IPS-15b (cell line): Measurements from ENCODE around the gene CEP135.
"Not testable (repeated sequence)": the region's sequence is repeated elsewhere in the genome, so short reads cannot be mapped to it uniquely, and the experiment has no call there.

Experiments used
- H3K27me3 ChIP-seq: one replicate; pipeline ENCODE4 v1.6.1; 2013; ENCODE audit warnings: low read length; ENCODE audit not compliant: control insufficient read depth, insufficient read depth
- H3K36me3 ChIP-seq: one replicate; pipeline ENCODE4 v1.6.1; 2013; ENCODE audit warnings: low read length; ENCODE audit not compliant: control insufficient read depth, insufficient read depth
- H3K4me1 ChIP-seq: one replicate; pipeline ENCODE4 v1.6.1; 2013; ENCODE audit warnings: mild to moderate bottlenecking, low read length; ENCODE audit not compliant: control insufficient read depth, insufficient read depth
- H3K4me3 ChIP-seq: one replicate; pipeline ENCODE4 v1.5.1; 2013; ENCODE audit warnings: low read depth, low read length
- H3K9ac ChIP-seq: one replicate; pipeline ENCODE4 v1.6.1; 2013; ENCODE audit warnings: low read depth, mild to moderate bottlenecking, low read length
- H3K9me3 ChIP-seq: one replicate; pipeline ENCODE4 v1.6.1; 2013; ENCODE audit warnings: mild to moderate bottlenecking, low read length; ENCODE audit not compliant: control insufficient read depth, insufficient read depth

Gene CEP135

DNA sequence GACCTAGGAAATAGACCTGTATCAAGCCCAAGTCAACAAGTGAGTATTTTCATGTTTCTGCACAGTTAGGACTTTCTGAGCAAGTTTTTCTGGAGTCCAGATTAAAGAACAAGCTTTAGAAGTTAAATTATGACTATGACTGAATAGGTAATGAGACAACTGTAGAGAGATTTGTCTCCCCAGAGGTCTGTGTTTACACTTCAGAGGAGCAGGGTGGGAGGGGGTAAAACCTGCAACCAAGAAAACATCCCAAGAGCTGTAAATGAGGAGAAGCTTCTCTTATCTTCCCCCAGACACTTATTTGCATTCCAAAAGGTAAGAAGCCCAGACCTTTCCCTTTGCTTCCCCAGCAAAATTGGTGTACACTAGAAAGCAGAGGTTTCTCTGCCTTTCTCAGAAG is 22.1 kb upstream of the CEP135 start:
- Histone ChIP-seq H3K9me3 (no peaks in the 10 kb centered on the region), H3K27me3 (no peaks in the 10 kb centered on the region), H3K9ac (no peak overlapping the region), H3K4me3 (no peak overlapping the region), H3K4me1 (no peaks in the 10 kb centered on the region), H3K36me3 (no peaks in the 10 kb centered on the region)

DNA sequence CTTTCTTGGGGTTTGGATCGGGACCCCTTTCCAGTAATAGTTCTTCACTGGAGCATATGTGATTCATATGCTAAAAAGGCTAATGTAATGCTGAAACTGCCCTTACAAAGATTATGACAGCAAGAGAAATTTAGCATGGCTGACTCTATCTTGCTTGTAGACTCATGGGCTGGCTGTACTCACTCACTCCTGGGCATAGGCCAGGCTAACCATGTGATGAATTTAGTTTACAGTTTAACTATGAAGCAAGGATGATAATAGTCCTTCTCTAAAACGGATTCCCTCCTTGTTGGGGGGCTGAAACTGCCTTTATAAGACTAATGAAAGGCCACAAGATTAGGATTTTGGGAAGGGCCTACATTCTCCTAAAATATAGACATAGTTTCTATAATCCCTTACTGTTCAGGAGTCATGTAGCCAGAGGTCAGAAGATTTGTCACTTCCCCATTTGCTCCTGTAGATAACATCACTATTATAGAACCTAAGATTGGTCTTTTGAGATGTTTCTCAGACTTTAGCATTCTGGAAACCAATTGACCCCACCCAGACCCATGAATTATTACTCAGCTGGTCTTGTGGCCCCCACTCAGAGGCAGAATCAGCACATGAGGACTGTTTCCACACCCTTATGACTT is 20.8 kb upstream of the CEP135 start:
- Histone ChIP-seq H3K36me3 (no peaks in the 10 kb centered on the region), H3K9me3 (no peaks in the 10 kb centered on the region), H3K4me3 (no peak overlapping the region), H3K9ac (no peak overlapping the region), H3K4me1 (no peaks in the 10 kb centered on the region), H3K27me3 (no peaks in the 10 kb centered on the region)

DNA sequence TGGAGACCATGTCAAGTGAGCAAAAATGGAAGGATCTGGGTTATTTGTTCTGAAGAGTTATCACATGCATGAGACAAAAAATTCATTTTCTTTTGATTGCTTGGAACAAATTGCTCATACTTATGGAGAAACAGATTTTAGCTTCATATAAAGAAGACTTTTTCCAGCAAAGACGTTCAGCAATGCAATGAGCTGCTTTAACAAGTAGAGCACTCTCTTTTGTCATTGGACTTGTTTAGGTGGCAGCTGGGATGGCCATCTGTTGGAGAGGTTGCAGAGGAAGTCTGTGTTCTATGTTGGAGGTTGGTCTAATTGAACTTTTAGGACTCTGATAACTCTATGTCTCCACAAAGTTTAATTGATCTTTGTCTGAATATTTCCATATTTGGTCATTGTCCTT is 19.9 kb upstream of the CEP135 start:
- no peaks in the 10 kb centered on the region for H3K36me3 ChIP-seq
- H3K4me1 ChIP-seq: no peaks in the 10 kb centered on the region
- no peak overlapping the region for H3K4me3 ChIP-seq
- no peaks in the 10 kb centered on the region for H3K9me3 ChIP-seq
- no peaks in the 10 kb centered on the region for H3K27me3 ChIP-seq
- no peak overlapping the region for H3K9ac ChIP-seq

DNA sequence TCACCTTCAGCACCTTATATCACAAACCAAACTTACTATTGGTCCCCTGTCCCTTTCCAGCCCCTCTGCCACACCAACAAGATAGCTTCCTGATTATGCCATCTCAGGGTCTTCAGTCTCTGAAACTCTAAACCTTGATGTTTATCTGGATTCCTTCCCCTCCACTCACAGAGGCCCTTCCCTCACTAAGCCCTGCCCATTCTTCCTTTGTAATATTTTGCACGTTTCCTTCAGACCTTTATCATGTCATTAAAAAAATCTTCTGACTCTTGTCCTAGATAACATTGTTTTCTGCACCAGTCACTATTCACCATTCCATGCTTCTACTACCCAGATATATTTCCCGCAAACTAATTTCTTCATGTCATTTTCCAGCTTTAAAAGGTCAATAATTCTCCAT is 17.7 kb upstream of the CEP135 start:
- Histone ChIP-seq H3K36me3 (no peaks in the 10 kb centered on the region), H3K27me3 (no peaks in the 10 kb centered on the region), H3K9me3 (no peaks in the 10 kb centered on the region)

DNA sequence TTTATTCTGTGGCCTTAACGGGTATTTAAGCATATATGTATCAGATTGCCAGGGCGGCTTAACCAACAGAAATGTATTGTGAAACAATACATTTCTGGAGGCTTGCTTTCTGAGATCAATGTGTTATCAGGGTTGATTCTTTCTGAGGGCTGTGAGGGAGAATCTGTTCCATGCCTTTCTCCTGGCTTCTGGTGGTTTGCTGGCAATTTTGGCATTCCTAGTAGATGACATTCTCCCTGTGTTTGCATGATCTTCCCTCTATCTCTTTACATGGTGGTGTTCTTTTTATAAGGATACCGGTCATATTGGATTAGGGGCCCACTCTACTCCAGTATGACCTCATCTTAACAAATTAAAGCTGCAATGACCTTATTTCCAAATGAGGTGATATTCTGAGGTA is 16.9 kb upstream of the CEP135 start:
- no peak overlapping the region for H3K4me3 ChIP-seq
- H3K27me3 ChIP-seq: no peaks in the 10 kb centered on the region
- no peak overlapping the region for H3K9ac ChIP-seq
- no peaks in the 10 kb centered on the region for H3K4me1 ChIP-seq
- H3K9me3 ChIP-seq: no peaks in the 10 kb centered on the region
- no peaks in the 10 kb centered on the region for H3K36me3 ChIP-seq

More for the DNA sequence above, 17.7 kb upstream of the CEP135 start:
- H3K9ac ChIP-seq: no peak overlapping the region
- no peaks in the 10 kb centered on the region for H3K4me1 ChIP-seq
- no peak overlapping the region for H3K4me3 ChIP-seq

DNA sequence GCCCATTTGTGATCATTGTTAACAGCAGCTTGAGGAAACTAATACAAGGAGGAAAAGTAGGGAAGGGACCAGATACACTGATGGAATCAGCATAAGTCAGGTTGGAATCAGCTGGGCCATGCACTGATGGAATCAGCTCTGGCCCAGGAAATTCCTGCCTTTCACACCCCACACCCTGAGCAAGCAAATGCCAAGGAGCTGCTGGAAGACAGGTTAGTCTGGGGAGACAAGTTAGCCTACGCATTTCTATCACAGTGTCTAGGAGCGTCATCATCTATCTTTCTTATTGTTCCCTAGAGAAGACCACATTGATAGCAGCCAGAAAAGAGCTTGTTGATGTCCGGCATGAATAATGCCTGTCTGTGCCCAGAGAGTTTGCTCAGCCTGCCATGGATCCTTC is 16.2 kb upstream of the CEP135 start:
- no peaks in the 10 kb centered on the region for H3K36me3 ChIP-seq
- H3K4me3 ChIP-seq: no peak overlapping the region
- no peaks in the 10 kb centered on the region for H3K27me3 ChIP-seq
- H3K9ac ChIP-seq: no peak overlapping the region
- no peaks in the 10 kb centered on the region for H3K9me3 ChIP-seq
- H3K4me1 ChIP-seq: no peaks in the 10 kb centered on the region

DNA sequence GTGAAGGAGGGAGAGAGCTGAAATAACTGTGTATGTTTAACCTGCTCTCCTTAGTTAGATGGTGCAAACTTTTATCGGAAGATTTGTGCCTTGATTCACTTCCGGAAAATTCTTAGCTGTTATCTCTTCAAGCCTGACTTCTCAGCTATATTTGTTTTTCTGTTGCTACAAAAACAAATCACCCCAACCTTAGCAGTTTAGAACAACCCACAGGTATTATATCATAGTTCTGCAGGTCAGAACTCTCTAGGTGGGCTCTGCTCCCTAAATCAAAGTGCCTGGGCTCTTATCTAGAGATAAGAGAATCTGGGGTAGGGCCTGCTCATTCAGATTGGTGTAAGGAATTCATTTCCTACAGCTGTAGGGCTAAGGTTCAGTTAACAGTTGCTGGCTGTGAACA is 15.1 kb upstream of the CEP135 start:
- Histone ChIP-seq H3K9me3 (no peaks in the 10 kb centered on the region), H3K27me3 (no peaks in the 10 kb centered on the region), H3K4me1 (no peaks in the 10 kb centered on the region), H3K9ac (no peak overlapping the region), H3K36me3 (no peaks in the 10 kb centered on the region), H3K4me3 (no peak overlapping the region)

DNA sequence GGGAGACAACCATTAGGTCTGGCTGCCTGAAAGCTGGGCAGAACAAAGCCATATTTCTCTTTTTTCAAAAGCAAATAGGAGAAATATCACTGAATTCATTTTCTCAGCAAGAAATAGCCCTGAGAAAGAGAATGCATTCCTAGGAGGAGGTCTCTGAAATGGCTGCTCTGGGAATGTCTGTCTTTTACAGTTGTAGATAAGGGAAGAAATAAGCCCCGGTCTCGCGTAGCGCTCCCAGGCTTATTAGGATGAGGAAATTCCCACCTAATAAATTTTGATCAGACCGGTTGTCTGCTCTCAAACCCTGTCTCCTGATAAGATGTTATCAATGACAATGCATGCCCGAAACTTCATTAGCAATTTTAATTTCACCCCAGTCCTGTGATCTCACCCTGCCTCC is 12.8 kb upstream of the CEP135 start:
- not testable (repeated sequence) for H3K4me3 ChIP-seq, H3K9ac ChIP-seq, H3K9me3 ChIP-seq, H3K36me3 ChIP-seq, H3K4me1 ChIP-seq, H3K27me3 ChIP-seq

DNA sequence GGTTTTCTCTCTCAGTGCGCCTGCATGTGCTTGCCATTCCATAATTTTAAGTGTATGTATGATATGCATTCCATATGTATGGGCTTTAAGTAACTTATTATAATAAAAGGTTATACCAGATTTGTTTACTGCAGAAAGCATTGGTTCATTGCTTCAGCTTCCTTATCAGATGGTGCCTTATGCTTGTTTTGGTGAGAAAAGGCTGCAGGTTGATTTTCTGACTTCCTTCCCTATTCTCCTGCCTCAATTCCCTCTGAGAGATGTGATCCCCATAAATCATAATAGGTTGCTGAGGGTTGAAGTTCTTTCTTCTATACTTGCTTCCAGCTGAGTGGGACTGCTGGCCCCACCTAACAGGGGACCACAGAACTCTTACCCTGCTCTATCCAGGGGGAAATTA is 10.3 kb upstream of the CEP135 start:
- H3K4me3 ChIP-seq: no peak overlapping the region
- no peaks in the 10 kb centered on the region for H3K9me3 ChIP-seq
- H3K27me3 ChIP-seq: no peaks in the 10 kb centered on the region
- no peaks in the 10 kb centered on the region for H3K36me3 ChIP-seq
- no peaks in the 10 kb centered on the region for H3K4me1 ChIP-seq
- H3K9ac ChIP-seq: no peak overlapping the region

DNA sequence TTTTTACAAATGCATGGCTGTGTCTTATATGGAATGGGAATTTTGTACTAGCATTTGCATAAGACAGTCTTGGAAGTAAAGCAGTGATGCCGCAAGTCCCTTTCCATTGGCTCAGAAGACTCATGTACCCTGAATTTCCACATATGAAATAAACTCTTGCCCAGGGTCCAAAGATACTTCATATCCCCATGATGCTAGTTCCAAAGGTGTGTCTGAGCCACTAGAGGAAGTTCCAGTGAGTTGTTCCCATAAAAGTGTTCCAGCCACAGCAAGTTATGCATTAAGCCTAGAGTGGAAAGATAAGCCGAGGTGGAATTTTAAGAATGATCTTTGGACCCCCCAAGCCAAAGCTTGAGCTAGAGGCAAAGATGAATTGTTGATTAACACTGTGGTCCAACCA is 9.3 kb upstream of the CEP135 start:
- Histone ChIP-seq H3K27me3 (no peaks in the 10 kb centered on the region), H3K9ac (no peak overlapping the region), H3K9me3 (no peaks in the 10 kb centered on the region), H3K4me1 (no peaks in the 10 kb centered on the region), H3K36me3 (no peaks in the 10 kb centered on the region), H3K4me3 (no peak overlapping the region)

DNA sequence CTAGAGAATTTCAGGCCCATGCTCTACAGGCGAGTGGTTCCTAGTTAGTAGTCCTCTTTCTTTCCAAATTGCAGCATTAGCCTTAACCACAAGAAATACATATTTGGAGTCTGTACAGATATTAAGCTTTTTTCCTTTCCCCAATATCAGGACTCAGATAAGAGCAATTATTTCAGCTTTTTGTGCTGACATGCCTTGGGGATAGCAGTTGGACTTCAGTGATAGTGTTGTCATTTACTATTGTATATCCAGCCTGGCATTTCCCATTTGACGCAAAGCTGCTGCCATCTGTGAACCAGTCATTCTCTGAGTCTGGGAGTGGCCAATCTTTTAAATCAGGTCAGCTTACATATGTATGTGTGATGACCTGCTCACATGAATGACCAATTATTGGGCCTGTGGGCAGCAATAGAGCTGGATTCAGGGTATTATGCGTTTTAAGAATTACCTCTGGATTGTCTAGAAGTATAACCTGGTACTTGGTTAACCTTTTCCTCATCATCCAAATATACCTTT is 6.8 kb upstream of the CEP135 start:
- H3K36me3 ChIP-seq: no peaks in the 10 kb centered on the region
- no peaks in the 10 kb centered on the region for H3K4me1 ChIP-seq
- no peak overlapping the region for H3K9ac ChIP-seq
- H3K9me3 ChIP-seq: no peaks in the 10 kb centered on the region
- H3K4me3 ChIP-seq: no peak overlapping the region
- H3K27me3 ChIP-seq: no peaks in the 10 kb centered on the region

DNA sequence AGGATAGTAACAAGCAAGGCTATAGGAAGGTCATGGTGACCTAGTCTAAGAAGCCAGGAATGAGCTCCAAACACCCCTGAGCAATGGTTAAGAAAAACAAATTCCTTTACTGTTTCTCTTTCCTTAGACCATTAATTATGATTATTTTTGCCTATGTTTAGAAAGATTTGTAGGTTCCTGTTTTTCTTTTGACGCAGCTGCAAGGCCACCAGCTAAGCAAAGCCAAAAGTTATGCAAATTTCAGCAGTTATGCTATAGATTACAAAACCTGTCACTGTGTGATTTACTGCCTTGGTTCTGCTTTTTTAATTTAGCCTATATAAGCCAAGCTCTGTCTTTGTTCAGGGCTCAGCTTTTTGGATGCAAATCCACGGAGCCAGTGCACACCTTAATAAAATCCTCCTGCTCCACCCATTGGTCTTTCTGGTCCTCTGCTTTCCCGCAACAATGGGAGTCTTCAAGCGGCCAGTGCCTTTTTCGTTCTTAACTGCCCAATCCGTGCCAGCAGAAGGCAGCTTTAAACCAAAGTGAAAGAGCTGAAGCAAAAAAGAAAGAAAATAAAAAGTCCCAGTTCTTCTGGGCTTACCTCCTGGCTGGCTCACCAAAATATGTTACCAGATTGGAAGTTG is 1.4 kb upstream of the CEP135 start:
- Histone ChIP-seq H3K9ac (no peak overlapping the region), H3K4me1 (peaks cover 8% of the 10 kb centered on the region), H3K27me3 (no peaks in the 10 kb centered on the region), H3K36me3 (no peaks in the 10 kb centered on the region), H3K4me3 (no peak overlapping the region), H3K9me3 (no peaks in the 10 kb centered on the region)
